ENCODE measurements around the gene SGCD.

SGCD gene

GRCh38 chr5:156405988-156406387 lies 79.0 kb downstream of the SGCD start:
- no peak for DNase-seq

- no peak for DNase-seq
These were observed 80.3 kb downstream of the SGCD start for GRCh38 chr5:156407251-156407650.

GRCh38 chr5:156409834-156410233 lies 82.9 kb downstream of the SGCD start:
- DNase-seq, result no peak

- DNase-seq, result no peak
These were observed 84.2 kb downstream of the SGCD start for GRCh38 chr5:156411185-156411613.

GRCh38 chr5:156411957-156412356 lies 85.0 kb downstream of the SGCD start:
- DNase-seq, result no peak

GRCh38 chr5:156414391-156414790 lies 87.4 kb downstream of the SGCD start:
- no peak for DNase-seq

- DNase-seq, result no peak
These were observed 92.7 kb downstream of the SGCD start for GRCh38 chr5:156419661-156420060.

GRCh38 chr5:156420665-156421064 lies 93.7 kb downstream of the SGCD start:
- DNase-seq, result no peak

- no peak for DNase-seq
These were observed 94.8 kb downstream of the SGCD start for GRCh38 chr5:156421798-156422197.

GRCh38 chr5:156423597-156423996 lies 96.6 kb downstream of the SGCD start:
- no peak for DNase-seq

GRCh38 chr5:156427315-156427714 lies 100.4 kb downstream of the SGCD start:
- no peak for DNase-seq

- no peak for DNase-seq
These were observed 105.2 kb downstream of the SGCD start for GRCh38 chr5:156431956-156432829.

GRCh38 chr5:156432830-156433105 lies 105.8 kb downstream of the SGCD start:
- no peak for DNase-seq

- no peak for DNase-seq
These were observed 107.5 kb downstream of the SGCD start for GRCh38 chr5:156434471-156434870.

GRCh38 chr5:156435101-156435500 lies 108.1 kb downstream of the SGCD start:
- DNase-seq, result no peak

- no peak for DNase-seq
These were observed 111.1 kb downstream of the SGCD start for GRCh38 chr5:156438076-156438475.

- DNase-seq, result no peak
These were observed 117.9 kb downstream of the SGCD start for GRCh38 chr5:156444753-156445291.

- DNase-seq, result no peak
These were observed 119.6 kb downstream of the SGCD start for GRCh38 chr5:156446526-156446925.

GRCh38 chr5:156450778-156451177 lies 123.8 kb downstream of the SGCD start:
- no peak for DNase-seq

- no peak for DNase-seq
These were observed 124.5 kb downstream of the SGCD start for GRCh38 chr5:156451505-156451904.

GRCh38 chr5:156456857-156457256 lies 129.9 kb downstream of the SGCD start:
- DNase-seq, result no peak

- no peak for DNase-seq
These were observed 132.9 kb downstream of the SGCD start for GRCh38 chr5:156459812-156460385.

- no peak for DNase-seq
These were observed 133.5 kb downstream of the SGCD start for GRCh38 chr5:156460471-156460870.

GRCh38 chr5:156466871-156467270 lies 139.9 kb downstream of the SGCD start:
- no peak for DNase-seq

Measured in hippocampal formation (tissue), 2 donors.